IPS-20b (cell line): ENCODE results near the gene ARID5B.
A peak's percentile ranks its signal among the peaks of the same experiment; 100 is the strongest.

Experiments used
- H3K27ac ChIP-seq: one replicate; pipeline ENCODE4 v1.5.1; 2013; ENCODE audit warnings: low read length
- H3K27me3 ChIP-seq: 2 replicates; pipeline ENCODE4 v1.6.1; 2013; ENCODE audit warnings: mild to moderate bottlenecking, low read length, inconsistent platforms; ENCODE audit not compliant: insufficient read depth
- H3K36me3 ChIP-seq: 2 replicates; pipeline ENCODE4 v1.6.1; 2013; ENCODE audit warnings: low read depth, mild to moderate bottlenecking, inconsistent platforms, low read length, moderate library complexity; ENCODE audit not compliant: insufficient read depth
- H3K4me1 ChIP-seq: 2 replicates; pipeline ENCODE4 v1.6.1; 2013; ENCODE audit warnings: mild to moderate bottlenecking, control low read depth, inconsistent platforms, low read length, moderate library complexity; ENCODE audit not compliant: insufficient read depth
- H3K4me3 ChIP-seq: 2 replicates; pipeline ENCODE4 v1.5.1; 2013; ENCODE audit warnings: mild to moderate bottlenecking, low read length, inconsistent platforms
- H3K9ac ChIP-seq: 2 replicates; pipeline ENCODE4 v1.6.1; 2013; ENCODE audit warnings: low read depth, mild to moderate bottlenecking, inconsistent platforms, low read length, moderate library complexity
- H3K9me3 ChIP-seq: 2 replicates; pipeline ENCODE4 v1.6.1; 2013; ENCODE audit warnings: mild to moderate bottlenecking, low read depth, low read length, inconsistent platforms; ENCODE audit not compliant: insufficient read depth

The ARID5B gene

DNA sequence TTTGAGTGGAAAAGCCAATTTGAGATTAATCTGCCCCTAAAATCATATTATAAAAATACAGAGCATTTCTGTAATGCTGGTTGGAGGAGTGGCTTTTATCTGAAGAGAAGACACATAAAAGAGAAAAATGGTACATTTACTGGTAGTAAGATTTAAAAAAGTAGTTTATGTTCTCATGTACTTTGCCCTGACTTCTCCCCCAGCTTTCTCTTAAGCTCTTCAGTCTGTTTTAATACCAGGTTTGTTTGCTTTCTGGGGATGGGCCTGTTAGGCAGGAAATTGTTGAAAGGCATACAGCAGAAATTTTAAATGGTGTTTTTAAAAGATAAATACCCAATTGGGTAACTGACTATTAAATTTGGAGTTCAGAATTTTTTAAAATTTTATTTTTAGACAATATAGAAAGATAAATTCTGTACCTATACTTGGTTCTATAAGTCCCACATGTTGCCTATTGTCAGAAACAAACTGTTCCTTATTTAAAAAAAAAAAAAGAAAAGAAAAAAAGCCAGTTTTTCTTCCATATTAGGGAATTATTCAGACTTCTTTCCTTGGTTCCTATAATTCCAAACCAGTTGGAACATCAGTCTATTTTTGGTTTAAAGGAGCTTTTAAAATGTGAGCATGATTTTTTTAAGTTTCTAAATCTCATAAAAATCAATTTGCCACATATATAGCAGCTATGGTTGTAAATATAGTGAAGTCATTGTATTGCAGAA is 136.6 kb downstream of the ARID5B start:
- no peaks in the 10 kb centered on the region for H3K36me3 ChIP-seq
- H3K9ac ChIP-seq = no peak overlapping the region
- peaks cover 17% of the 10 kb centered on the region for H3K4me1 ChIP-seq
- H3K4me3 ChIP-seq = no peak overlapping the region
- no peak overlapping the region for H3K27ac ChIP-seq
- peaks cover 21% of the 10 kb centered on the region; the same call in 1 of the 2 replicates for H3K27me3 ChIP-seq
- no peaks in the 10 kb centered on the region for H3K9me3 ChIP-seq

DNA sequence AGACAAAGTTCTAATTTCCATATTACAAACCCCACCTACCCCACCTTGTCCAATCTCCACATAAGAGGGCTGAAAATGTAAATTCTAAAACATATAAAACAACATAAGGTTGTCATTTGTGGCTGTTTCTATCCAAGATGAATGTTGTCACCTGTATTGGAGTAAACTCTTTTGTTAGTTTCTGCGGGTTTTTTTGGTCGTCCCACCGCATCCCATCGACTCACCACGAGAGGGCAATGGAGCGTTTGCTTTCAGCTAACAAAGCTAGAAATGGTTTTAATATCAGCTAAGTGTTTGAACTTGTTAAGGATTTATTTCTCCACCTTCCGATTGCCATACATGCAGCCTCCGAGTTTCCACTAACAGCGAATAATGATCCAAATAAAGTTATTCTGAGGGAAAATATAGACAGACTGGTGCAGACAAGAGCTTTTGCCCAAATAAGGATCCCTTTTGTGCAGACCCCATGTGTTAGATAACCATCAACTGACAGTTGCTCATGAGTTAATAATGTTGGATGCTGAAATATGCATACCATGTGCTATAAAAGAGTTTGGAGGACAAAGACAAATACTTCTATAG is 137.2 kb downstream of the ARID5B start:
- no peak overlapping the region for H3K4me3 ChIP-seq
- peaks cover 23% of the 10 kb centered on the region for H3K4me1 ChIP-seq
- H3K27me3 ChIP-seq = peaks cover 21% of the 10 kb centered on the region; the same call in 1 of the 2 replicates
- H3K9me3 ChIP-seq = no peaks in the 10 kb centered on the region
- no peak overlapping the region for H3K9ac ChIP-seq
- no peaks in the 10 kb centered on the region for H3K36me3 ChIP-seq
- H3K27ac ChIP-seq = no peak overlapping the region

DNA sequence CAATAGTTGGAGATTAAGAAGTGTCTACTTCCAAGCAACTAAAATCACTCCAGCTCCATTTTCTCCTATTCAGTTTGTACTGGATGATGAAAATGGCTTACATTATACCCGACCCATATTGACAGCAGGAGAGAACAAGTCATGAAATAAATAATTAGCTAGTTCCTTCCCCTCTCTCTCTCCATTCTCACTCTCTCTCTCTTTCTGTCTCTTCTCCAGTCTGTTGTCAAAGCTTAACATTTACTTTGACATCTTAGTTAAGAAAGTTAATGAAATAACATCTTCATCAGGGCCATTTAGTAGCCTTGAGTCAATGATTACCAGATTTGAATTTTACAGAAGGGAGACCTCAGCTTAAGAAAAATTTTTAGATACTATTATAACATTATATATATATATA is 138.5 kb downstream of the ARID5B start:
- Histone ChIP-seq H3K27me3 (peaks cover 19% of the 10 kb centered on the region; the same call in 1 of the 2 replicates), H3K27ac (no peak overlapping the region), H3K9ac (no peak overlapping the region), H3K4me1 (peaks cover 25% of the 10 kb centered on the region), H3K36me3 (no peaks in the 10 kb centered on the region), H3K4me3 (no peak overlapping the region), H3K9me3 (no peaks in the 10 kb centered on the region)

DNA sequence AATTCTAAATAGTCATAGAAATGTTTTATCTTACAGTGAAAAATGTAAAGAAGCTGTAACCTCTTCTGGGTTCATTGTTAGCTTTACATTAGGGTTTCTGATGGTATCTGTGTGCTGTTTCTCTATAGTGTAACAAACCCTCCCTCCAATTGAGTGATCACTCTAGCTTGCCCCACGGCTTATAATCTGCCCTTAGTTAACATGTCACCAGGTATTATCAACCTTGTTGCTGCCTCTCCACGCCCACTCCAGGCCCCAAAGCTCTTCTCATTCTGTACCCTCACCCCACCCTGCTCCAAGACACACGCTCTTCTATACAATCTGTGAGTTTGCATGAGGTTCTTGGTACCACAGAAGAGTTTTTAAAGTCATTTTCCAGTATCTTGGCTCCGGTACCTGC is 139.4 kb downstream of the ARID5B start:
- Histone ChIP-seq H3K4me1 (peaks cover 25% of the 10 kb centered on the region), H3K27ac (no peak overlapping the region), H3K27me3 (peaks cover 17% of the 10 kb centered on the region; the same call in 1 of the 2 replicates), H3K9me3 (no peaks in the 10 kb centered on the region), H3K36me3 (no peaks in the 10 kb centered on the region), H3K4me3 (no peak overlapping the region), H3K9ac (no peak overlapping the region)

DNA sequence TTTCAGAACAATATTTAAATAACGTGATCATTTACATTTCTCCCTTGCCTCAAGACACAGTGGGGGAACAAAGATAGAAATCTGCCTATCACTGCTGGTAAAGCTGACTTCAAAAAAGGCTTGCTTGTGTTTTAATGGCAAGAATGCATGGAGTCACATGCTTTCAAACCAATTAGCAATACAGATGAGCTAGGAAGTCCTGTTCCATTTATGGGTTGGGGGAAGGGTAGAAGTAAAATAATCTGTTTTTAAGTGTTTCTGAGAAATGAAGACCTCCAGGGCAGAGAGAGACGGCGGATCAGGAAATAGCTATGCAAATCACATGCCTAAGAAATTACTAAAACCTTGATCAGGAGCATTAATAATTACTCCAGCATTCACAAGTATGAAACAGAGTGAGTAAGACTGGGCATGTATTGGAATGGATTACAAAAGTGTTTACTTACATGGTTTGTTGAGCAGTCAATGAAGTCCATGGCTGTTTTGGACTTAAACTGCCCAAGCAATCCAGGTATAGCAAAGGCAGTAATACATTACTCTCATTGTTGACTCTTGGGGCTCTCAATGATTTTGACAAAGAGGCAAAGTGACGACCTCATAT is 142.0 kb downstream of the ARID5B start:
- H3K36me3 ChIP-seq = no peaks in the 10 kb centered on the region
- H3K9ac ChIP-seq = no peak overlapping the region
- H3K27me3 ChIP-seq = peaks cover 4% of the 10 kb centered on the region; the same call in 1 of the 2 replicates
- no peak overlapping the region for H3K27ac ChIP-seq
- peaks cover 20% of the 10 kb centered on the region for H3K4me1 ChIP-seq
- H3K9me3 ChIP-seq = no peaks in the 10 kb centered on the region
- H3K4me3 ChIP-seq = no peak overlapping the region

DNA sequence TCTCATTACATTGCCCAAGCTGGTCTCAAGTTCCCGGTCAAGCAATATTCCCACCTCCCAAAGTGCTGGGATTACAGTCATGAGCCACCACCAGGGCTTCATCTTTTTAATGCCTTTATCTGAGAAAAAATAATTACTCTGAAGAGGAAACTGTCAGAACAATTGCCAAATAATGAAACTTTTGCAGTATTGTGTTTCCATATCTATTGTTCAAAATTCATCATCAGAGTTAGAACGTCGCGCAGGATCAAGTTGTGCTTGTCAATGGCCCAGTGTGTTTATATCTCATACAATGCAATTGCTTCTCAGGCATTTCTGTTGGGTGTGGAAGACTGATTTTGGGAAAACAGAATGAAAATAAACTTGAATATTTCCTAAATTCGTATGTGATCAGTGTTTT is 143.1 kb downstream of the ARID5B start:
- peaks cover 25% of the 10 kb centered on the region for H3K4me1 ChIP-seq
- H3K9ac ChIP-seq = no peak overlapping the region
- H3K27ac ChIP-seq = no peak overlapping the region

DNA sequence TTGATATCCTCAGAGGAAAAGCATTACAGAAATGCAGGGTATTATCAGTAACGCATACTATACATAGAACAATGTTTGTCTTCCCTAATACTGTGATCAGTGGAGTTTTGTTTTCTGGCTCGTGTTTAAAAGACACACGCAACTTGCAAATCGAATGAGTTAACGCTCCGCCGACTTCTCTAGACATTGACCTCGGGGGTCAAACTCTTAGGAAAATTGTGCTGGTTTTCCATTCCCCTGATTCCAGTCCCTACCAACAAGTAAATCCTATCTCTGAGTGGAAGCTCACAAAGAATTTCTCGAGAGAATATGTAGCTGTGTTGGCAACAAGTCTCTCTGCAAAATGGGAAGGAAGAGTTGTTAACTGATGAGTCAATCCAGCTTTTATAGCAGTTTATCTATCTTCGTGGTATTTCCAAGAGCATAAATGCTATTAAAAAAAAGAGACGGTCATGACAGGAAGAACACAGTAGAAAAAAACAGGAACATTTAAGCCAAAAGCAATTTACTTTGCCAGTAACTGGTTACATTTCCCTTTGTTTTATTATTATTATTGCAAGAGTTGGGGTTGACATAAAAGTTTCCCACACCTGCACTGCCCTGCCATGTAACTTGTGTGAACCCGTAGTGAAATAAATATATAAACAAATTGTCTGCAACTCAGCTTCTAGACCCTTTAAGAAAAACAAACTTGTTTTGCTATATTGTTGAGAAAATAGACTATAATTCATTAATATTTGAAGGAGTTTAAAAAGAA is 144.4 kb downstream of the ARID5B start:
- H3K4me3 ChIP-seq = no peak overlapping the region
- H3K9ac ChIP-seq = no peak overlapping the region
- peaks cover 37% of the 10 kb centered on the region for H3K4me1 ChIP-seq
- no peaks in the 10 kb centered on the region for H3K9me3 ChIP-seq
- peaks cover 24% of the 10 kb centered on the region for H3K27me3 ChIP-seq
- H3K27ac ChIP-seq = no peak overlapping the region
- no peaks in the 10 kb centered on the region for H3K36me3 ChIP-seq

More for the DNA sequence above, 143.1 kb downstream of the ARID5B start:
- Histone ChIP-seq H3K9me3 (no peaks in the 10 kb centered on the region), H3K36me3 (no peaks in the 10 kb centered on the region), H3K4me3 (no peak overlapping the region), H3K27me3 (peaks cover 12% of the 10 kb centered on the region)

DNA sequence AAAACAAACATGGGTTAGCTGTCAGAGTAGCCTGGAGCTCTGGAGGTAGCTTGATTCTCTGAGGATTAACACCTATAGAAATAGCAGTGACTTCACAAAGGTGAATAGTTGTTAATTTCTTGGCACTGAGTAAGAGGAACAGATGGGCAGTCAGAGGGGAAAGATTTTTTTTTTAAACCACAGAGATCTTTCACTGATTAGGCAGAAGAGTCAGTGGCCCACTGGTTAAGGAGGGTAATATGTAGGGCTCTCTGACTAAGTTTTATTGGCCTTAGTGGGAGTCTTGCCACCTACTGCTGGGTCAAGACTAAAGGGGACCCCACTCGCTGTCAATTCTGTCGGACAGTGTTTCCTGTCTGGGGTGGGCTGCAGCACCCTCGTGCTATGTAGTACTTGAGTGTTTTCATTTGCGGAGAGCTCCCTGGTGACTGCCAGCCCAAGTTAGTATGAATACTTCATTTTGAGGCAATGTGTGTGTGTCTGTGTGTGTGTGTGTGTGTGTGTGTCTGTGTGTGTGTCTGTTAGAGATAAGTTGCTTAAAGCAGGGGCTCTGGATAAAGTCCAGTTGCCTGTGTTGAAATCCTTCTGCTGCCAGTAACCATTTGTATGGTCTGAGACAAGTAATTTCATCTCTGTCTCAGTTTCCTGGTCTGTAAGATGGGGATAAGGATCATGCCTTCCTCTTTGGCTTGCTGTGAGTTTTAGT is 145.2 kb downstream of the ARID5B start:
- no peaks in the 10 kb centered on the region for H3K36me3 ChIP-seq
- H3K9ac ChIP-seq = no peak overlapping the region
- peaks cover 24% of the 10 kb centered on the region for H3K27me3 ChIP-seq
- H3K9me3 ChIP-seq = no peaks in the 10 kb centered on the region
- no peak overlapping the region for H3K4me3 ChIP-seq
- H3K4me1 ChIP-seq = peaks cover 45% of the 10 kb centered on the region
- no peak overlapping the region for H3K27ac ChIP-seq

DNA sequence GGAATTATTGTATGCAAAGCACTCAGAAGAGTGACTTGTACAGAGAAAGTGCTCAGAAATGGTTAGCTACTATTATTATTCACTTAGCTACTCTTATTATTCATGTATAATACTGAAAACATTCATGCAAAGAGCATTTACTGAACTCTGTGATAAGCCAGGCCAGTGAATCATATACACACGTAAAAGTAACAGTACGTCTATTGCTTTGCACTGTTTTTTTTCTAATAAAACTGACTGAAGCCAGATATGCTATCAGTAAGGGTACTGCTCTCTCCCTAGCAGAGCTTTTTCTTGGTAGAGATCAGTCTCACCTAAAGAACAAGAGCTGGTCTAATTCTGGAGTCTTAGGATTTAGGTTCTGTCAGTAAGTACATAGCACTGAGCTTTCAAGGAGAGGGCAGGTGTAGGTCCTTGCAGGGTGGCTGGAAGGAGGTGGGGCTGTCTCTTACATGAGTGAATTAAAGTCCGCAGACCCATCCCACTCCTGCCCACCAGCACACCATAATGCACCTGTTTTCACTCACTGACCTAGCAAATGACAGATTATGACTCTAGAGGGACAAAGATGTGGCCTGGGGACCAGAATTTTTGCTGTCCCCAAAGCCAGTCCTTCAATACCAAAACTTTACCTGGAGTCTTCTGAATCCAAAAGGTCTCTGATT is 145.9 kb downstream of the ARID5B start:
- Histone ChIP-seq H3K9me3 (no peaks in the 10 kb centered on the region), H3K4me1 (peaks cover 49% of the 10 kb centered on the region), H3K4me3 (no peak overlapping the region), H3K9ac (no peak overlapping the region), H3K27ac (no peak overlapping the region), H3K36me3 (no peaks in the 10 kb centered on the region), H3K27me3 (peaks cover 24% of the 10 kb centered on the region)

DNA sequence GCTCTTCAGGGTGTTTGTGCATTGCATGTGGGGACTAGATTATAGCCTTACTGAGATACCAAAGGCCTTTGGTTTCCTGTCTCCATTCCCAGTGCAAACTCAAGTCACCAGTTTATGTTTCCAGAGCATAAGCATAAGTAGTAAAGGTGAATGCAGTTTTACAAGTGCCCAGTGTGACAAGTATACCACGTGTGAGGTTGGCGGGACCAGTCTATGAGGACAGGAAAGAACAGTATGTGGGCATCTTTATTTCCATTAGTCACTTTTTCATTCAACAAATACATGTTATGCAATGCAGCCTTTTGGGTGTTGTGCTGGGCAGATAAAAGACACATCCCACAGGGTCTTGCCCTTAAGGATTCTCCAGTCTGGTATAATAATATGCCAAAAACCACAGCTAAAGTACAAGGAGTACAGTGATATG is 146.5 kb downstream of the ARID5B start:
- Histone ChIP-seq H3K9ac (no peak overlapping the region), H3K4me1 (peaks cover 47% of the 10 kb centered on the region)

DNA sequence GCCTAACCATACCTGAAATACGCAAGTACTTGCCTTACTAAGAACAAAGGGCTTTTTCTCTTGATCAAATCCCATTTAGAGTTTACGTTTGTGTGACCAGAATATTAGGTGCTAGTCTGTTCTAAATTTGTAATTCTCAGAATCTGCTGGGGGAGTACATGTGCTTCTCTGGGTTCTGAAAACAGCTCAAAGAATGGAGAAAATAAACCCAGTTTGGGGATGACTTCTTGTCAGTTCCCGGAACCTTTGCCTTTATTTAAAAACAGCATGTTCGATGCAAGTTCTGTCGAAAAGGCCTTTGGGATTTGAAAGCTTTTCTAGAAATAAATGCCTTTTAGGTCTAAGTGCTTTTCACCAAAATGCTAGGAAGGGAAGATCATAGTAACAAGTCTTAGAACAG is 147.0 kb downstream of the ARID5B start:
- Histone ChIP-seq H3K9ac (peak overlapping the region; percentile 45; the same call in 1 of the 2 replicates), H3K36me3 (no peaks in the 10 kb centered on the region), H3K4me3 (peak overlapping the region; percentile 51; the same call in 1 of the 2 replicates), H3K27ac (no peak overlapping the region), H3K4me1 (peaks cover 42% of the 10 kb centered on the region), H3K27me3 (peaks cover 24% of the 10 kb centered on the region), H3K9me3 (no peaks in the 10 kb centered on the region)

More for the DNA sequence above, 146.5 kb downstream of the ARID5B start:
- no peak overlapping the region for H3K4me3 ChIP-seq
- no peak overlapping the region for H3K27ac ChIP-seq
- no peaks in the 10 kb centered on the region for H3K36me3 ChIP-seq
- peaks cover 24% of the 10 kb centered on the region for H3K27me3 ChIP-seq
- H3K9me3 ChIP-seq = no peaks in the 10 kb centered on the region
